Measurements from ENCODE around the gene MYOM1.
A peak's percentile ranks its signal among the peaks of the same experiment; 100 is the strongest.

MYOM1 gene

GRCh38 chr18:3135536-3135935 is 84.2 kb downstream of the MYOM1 start:
- TF ChIP-seq, protein P1, sequence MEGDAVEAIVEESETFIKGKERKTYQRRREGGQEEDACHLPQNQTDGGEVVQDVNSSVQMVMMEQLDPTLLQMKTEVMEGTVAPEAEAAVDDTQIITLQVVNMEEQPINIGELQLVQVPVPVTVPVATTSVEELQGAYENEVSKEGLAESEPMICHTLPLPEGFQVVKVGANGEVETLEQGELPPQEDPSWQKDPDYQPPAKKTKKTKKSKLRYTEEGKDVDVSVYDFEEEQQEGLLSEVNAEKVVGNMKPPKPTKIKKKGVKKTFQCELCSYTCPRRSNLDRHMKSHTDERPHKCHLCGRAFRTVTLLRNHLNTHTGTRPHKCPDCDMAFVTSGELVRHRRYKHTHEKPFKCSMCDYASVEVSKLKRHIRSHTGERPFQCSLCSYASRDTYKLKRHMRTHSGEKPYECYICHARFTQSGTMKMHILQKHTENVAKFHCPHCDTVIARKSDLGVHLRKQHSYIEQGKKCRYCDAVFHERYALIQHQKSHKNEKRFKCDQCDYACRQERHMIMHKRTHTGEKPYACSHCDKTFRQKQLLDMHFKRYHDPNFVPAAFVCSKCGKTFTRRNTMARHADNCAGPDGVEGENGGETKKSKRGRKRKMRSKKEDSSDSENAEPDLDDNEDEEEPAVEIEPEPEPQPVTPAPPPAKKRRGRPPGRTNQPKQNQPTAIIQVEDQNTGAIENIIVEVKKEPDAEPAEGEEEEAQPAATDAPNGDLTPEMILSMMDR (IDR thresholded peaks at IDR 0.05; ENCODE audit: low read depth, low read length, missing control alignments), result no peak
- no peak overlapping the region for H3K4me3 ChIP-seq (replicated peaks; ENCODE audit: low read depth, low read length)
- DNase-seq (ENCODE audit: extremely low read depth, low read depth), result no peak

GRCh38 chr18:3132700-3133099 is 87.1 kb downstream of the MYOM1 start:
- H3K4me3 ChIP-seq (replicated peaks; ENCODE audit: low read depth, low read length), result no peak overlapping the region
- TF ChIP-seq, protein P1 (IDR thresholded peaks at IDR 0.05; ENCODE audit: low read depth, low read length, missing control alignments), result no peak
- no peak for DNase-seq (ENCODE audit: extremely low read depth, low read depth)

GRCh38 chr18:3130344-3130743 is 89.4 kb downstream of the MYOM1 start:
- H3K4me3 ChIP-seq (replicated peaks; ENCODE audit: low read depth, low read length), result no peak overlapping the region
- TF ChIP-seq, protein P1 (IDR thresholded peaks at IDR 0.05; ENCODE audit: low read depth, low read length, missing control alignments), result no peak
- no peak for DNase-seq (ENCODE audit: extremely low read depth, low read depth)

- no peak overlapping the region for H3K4me3 ChIP-seq (replicated peaks; ENCODE audit: low read depth, low read length)
- TF ChIP-seq, protein P1 (IDR thresholded peaks at IDR 0.05; ENCODE audit: low read depth, low read length, missing control alignments), result peak; percentile 97
- peak; percentile 76 for DNase-seq (ENCODE audit: extremely low read depth, low read depth)
These were observed 90.5 kb downstream of the MYOM1 start for GRCh38 chr18:3129053-3129864.

- DNase-seq (ENCODE audit: extremely low read depth, low read depth), result no peak
- no peak overlapping the region for H3K4me3 ChIP-seq (replicated peaks; ENCODE audit: low read depth, low read length)
- TF ChIP-seq, protein P1 (IDR thresholded peaks at IDR 0.05; ENCODE audit: low read depth, low read length, missing control alignments), result no peak
These were observed 93.2 kb downstream of the MYOM1 start for GRCh38 chr18:3126457-3127097.

GRCh38 chr18:3124822-3125221 is 94.9 kb downstream of the MYOM1 start:
- no peak overlapping the region for H3K4me3 ChIP-seq (replicated peaks; ENCODE audit: low read depth, low read length)
- DNase-seq (ENCODE audit: extremely low read depth, low read depth), result no peak
- TF ChIP-seq, protein P1 (IDR thresholded peaks at IDR 0.05; ENCODE audit: low read depth, low read length, missing control alignments), result no peak

Measured in HFF-Myc (cell line).